Occipital lobe (tissue), 2 donors: ENCODE measurements around the gene ENHO. TPM values are rescaled to one million over a fixed set of nuclear protein-coding genes. Genes with fewer than 3 reads are reported as not detected.
A peak's percentile ranks its signal among the peaks of the same experiment; 100 is the strongest.

Source experiments
- DNase-seq: peaks from one replicate; lab custom pipeline; 2025; lab: John Stamatoyannopoulos, UW
- total RNA-seq: library from RNA; depleted of rRNA; stranded (reverse); fragments of >200 nt; gene quantifications from one replicate; pipeline ENCODE4 v1.2.3, GENCODE V29; 2014

ENHO gene
- total RNA-seq = 37.6 TPM

GRCh38 chr9:34522971-34523797, at the start of gene ENHO:
ENHO (minus strand) TSS chr9:34522990; CDS start chr9:34521695, 1,295 bp downstream.
- DNase-seq = peak; percentile 90

- no peak for DNase-seq
These were observed 49.3 kb upstream of the ENHO start for GRCh38 chr9:34572092-34572491.

GRCh38 chr9:34571481-34571810, 48.7 kb upstream of the ENHO start:
- no peak for DNase-seq

GRCh38 chr9:34570809-34571480, 48.2 kb upstream of the ENHO start:
- DNase-seq = no peak

- DNase-seq = no peak
These were observed 47.6 kb upstream of the ENHO start for GRCh38 chr9:34570376-34570775.

- DNase-seq = no peak
These were observed 46.0 kb upstream of the ENHO start for GRCh38 chr9:34568774-34569173.

- DNase-seq = no peak
These were observed 45.3 kb upstream of the ENHO start for GRCh38 chr9:34568133-34568532.

GRCh38 chr9:34566972-34567371, 44.2 kb upstream of the ENHO start:
- DNase-seq = no peak

GRCh38 chr9:34566322-34566721, 43.5 kb upstream of the ENHO start:
- no peak for DNase-seq

- DNase-seq = no peak
These were observed 43.1 kb upstream of the ENHO start for GRCh38 chr9:34565856-34566255.

GRCh38 chr9:34564617-34565016, 41.8 kb upstream of the ENHO start:
- DNase-seq = no peak

- DNase-seq = no peak
These were observed 40.5 kb upstream of the ENHO start for GRCh38 chr9:34563262-34563661.

GRCh38 chr9:34562135-34562745, 39.5 kb upstream of the ENHO start:
- DNase-seq = no peak

GRCh38 chr9:34560599-34561214, 37.9 kb upstream of the ENHO start:
- DNase-seq = no peak

GRCh38 chr9:34559624-34560455, 37.0 kb upstream of the ENHO start:
- DNase-seq = peak; percentile 66

- no peak for DNase-seq
These were observed 36.3 kb upstream of the ENHO start for GRCh38 chr9:34558919-34559623.

- no peak for DNase-seq
These were observed 35.6 kb upstream of the ENHO start for GRCh38 chr9:34558364-34558763.

GRCh38 chr9:34557426-34558321, 34.9 kb upstream of the ENHO start:
- DNase-seq = no peak

- no peak for DNase-seq
These were observed 34.2 kb upstream of the ENHO start for GRCh38 chr9:34556949-34557348.
